GOT3 (cell line): Measurements from ENCODE around the gene ATG7.
A peak's percentile ranks its signal among the peaks of the same experiment; 100 is the strongest.

Source experiments
- DNase-seq: peaks from one replicate; lab custom pipeline; 2025; ENCODE audit warnings: mixed read lengths; lab: John Stamatoyannopoulos, UW

Gene ATG7

GRCh38 chr3:11555881-11556633, 283.9 kb downstream of the ATG7 start:
- DNase-seq, result no peak

GRCh38 chr3:11556851-11557644, 284.9 kb downstream of the ATG7 start:
- no peak for DNase-seq

DNA sequence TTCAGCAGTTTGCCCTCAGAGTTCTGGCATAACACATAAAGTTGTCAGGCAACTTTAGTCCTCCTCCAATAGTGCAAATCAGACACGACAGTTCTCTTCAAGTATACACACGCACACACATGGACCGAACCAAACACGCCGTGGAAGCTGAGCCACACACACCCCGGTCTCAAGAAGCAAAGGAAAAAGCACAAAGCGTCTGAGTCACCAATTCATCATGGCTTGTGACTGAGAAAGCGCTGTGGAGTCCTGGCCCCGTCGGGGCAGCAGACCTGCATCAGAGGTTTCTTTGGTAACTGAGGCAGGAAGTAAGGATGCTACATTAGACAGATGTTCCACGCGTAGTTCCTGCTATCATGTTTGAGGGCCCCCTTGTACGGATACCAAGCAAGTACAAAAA, 285.8 kb downstream of the ATG7 start:
- DNase-seq, result no peak

DNA sequence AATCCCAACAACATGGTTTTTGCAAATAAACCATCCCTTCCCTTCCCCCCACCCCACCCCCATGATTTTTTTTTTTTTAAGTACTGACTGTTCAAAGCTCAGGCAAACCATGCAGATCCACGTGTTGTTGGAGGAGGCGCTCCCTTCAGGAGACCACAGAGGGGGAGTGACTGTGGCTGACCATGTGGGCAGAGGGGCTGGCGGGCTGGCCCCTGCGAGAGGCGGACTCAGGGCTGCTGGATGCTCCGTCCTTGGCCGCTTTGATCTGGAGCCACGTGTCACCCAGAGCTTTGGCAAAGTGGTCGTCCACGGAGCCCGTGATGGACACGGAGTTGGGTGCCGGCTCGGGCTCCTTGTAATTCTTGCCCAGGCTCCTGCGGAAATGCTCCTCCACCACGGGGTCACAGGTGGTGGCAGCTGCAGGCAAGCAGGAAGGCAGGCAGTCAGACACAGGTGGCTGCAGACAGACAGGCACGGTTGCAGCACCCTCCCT, 286.3 kb downstream of the ATG7 start:
- DNase-seq, result no peak

GRCh38 chr3:11558918-11559815, 287.0 kb downstream of the ATG7 start:
- no peak for DNase-seq

DNA sequence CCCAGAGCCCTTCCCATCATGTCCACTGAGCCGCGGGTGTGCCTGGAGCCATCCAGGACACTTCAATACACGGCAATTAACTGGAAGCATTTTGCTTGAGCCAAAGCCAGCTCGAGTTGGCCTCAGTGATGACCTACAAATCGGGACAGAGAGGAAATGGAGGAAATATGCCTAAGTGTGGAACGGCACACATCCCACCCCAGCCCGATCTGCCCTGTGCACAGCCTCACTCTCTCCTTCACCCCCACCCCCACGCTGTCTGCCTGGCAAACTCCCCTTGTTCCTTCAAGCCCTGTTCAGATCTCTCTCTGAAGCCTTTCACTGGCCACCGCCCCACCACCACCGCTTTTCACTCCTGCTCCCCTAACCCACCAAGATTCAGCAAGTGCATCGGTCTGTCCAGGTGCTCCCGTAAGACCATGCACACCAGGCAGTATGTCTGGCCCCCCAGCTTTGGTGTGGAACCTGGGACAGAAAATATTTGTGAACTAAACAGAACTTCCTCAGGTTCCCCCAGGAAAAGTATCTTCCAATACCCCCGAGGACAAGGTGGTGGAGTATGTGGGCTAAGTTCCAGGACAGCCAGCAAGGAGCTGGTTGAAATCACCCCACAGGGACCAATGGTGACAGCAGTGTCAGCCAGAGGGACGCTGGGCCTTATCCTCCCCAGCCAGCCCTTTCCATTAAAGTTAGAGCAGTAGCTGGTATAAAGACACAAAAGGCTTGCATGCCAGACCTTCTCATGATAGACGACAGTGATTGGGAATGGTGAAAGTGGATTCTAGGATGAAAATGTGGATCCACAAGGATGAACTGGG, 287.8 kb downstream of the ATG7 start:
- no peak for DNase-seq

DNA sequence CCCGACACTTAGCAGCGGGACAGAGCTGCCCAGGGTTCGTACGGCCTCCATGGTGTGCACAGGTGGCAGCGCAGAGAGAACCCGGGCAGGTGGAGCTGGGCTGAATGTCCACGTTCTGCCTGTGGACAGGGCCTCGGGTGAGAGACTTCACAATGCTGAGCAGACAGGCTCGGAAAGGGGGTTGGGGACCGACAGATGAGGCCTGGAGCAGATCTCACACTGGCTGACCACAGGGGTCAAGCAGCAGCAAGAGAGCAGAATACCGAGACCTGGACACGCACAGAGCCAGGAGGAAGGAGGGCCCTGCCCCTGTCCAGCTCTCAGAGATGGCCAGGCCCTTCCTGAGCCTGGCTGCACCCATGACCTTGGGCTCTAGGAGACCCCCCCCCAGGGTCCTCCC, 288.5 kb downstream of the ATG7 start:
- no peak for DNase-seq

DNA sequence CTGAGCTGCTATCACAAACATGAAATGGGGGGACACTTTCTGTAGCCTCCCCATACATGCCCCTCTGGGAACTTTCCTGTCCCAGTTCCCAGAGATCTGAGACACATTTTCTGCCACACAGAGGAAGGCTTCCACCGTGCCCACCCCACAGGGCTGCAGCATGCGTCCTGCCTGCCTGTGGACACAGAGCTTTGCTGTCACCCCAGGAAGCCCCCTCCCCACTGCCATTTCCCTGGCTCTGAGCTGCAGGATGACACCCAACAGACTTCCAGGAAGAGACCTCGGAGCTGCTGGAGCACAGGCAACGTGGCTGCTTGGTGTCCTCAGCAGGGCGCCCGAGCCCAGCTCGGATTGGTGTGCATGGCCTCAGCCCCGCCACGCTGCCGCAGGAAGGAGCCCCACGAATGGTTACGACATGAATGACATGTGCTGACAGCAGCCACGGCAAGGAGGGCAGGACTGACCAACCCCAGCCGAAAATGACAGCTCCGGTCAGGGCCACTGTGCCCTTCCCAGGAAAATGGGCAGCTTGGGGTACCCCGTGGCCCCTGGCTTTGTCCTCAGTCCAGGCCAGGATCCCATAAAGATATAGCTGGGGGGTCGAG, 290.2 kb downstream of the ATG7 start:
- no peak for DNase-seq

- no peak for DNase-seq
Measured at GRCh38 chr3:11563159-11563864, 291.1 kb downstream of the ATG7 start.

DNA sequence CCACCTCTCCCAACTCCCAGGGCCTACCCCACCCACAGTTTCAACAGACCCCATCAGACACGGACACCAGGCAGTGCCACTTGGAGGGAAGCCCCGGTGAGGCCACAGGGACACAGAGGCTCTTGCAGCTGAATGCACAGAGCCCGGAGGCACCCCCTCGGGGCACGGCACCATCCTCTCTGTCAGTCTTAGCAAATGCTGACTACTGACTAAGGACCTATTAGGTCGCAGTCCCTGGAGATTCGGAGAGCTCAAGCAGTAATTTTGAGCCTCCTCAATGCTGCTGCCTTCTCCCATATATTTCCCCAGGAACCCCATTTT, 291.6 kb downstream of the ATG7 start:
- no peak for DNase-seq

DNA sequence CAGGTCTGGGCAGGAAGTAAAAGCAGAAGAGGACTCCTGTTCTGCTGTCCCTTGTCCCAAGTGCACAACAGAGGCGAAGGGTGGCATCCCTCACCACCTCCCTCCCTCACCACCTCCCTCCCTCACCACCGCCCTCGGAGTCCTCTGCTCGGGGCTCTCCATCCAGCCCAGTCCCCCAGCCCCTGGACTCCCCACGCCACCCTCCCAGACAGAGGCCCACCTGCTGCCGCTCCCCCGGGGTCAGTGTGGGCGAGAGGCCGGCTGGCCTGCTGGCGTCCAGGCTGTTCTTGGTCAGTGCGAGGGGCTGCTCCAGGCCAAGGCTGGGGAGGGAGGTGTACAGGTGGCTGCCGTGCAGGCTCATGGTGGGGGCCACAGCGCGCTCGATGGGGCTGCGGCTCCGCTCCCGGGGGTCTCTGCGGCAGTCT, 292.4 kb downstream of the ATG7 start:
- DNase-seq, result no peak

- no peak for DNase-seq
Measured at GRCh38 chr3:11565072-11565471, 292.9 kb downstream of the ATG7 start.

GRCh38 chr3:11565492-11565891, 293.3 kb downstream of the ATG7 start:
- DNase-seq, result no peak

GRCh38 chr3:11565932-11566331, 293.7 kb downstream of the ATG7 start:
- DNase-seq, result no peak

DNA sequence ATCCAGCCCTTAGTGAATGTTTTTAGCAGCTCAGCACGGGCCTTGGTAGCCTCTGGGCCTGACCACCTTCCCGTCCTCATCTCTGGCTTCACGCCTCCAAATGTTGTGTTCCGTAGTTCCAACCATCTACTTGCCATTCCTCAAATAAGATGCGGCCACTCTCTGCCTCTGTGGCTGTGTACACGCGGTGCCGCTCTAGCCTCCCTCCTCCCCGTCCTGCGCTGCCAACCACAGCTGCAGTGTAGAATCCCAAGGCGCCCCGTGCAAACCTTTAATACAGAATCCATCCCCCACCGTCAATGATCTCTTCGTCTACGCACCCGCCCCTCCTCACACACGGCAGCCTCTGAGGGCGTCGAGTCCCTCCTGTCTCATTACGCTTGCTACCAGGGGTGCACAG, 294.3 kb downstream of the ATG7 start:
- DNase-seq, result no peak

DNA sequence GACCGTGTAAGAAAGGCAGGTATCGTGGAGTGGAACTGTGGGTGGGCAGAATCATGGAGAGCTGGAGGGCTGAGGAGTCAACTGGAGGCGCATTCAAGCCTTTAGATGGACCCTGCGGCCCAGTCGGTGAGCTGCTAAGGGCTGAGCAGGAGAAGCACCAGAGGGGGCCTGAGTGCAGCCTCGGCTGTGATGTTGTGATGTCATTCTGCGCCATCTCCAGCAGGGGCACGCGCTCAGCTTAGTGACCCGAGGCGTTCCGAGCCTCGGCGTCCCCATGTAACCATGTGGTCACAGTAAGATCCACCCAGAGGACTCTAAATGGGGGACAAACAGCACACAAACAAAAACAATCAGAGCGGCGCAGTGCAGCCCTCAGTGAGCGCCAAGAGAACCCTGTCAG, 294.7 kb downstream of the ATG7 start:
- DNase-seq, result no peak

DNA sequence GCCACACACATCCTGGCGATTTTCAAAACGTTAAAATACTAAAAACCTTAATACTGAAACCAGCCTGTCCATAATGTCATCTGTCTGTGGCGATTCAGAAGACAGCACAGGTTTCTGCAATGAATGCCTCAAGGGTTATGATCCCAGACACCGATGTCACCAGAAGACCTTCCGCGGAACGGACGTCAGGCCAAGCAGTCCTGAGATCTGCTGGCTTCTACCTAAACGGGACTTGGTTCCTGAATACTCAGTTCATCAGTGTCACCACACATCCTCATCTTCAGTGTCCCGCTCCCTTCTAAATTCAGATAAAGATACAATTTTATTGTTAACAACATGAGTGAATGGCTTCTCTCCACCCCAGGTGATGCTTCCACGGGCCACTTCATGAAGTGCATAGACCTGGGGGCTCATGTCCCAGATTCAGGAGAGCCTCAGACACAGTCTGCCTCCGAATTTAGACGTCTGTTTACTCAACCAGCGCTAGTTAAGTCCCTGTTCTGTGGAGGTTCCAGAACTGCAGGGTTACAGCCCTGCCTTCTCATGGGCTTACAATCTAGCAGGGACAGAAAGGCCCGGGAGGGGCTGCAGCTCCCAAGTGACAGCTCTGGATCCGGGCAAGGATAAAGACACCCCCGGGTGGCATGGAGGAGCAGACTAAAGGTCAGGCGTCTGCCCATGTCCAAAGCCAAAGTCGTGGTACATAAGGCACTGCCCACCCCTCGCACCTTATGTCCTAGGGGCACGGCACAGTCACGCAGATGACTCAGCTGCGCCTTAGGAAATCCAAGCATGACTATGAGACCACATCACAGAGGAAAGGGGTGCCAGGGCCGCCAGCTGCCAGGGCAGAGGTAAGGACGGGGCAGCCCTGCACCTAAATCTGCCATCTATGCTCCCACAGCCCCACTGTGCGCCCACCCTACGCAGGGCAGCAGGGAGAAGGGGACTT, 295.6 kb downstream of the ATG7 start:
- peak; percentile 46 for DNase-seq

DNA sequence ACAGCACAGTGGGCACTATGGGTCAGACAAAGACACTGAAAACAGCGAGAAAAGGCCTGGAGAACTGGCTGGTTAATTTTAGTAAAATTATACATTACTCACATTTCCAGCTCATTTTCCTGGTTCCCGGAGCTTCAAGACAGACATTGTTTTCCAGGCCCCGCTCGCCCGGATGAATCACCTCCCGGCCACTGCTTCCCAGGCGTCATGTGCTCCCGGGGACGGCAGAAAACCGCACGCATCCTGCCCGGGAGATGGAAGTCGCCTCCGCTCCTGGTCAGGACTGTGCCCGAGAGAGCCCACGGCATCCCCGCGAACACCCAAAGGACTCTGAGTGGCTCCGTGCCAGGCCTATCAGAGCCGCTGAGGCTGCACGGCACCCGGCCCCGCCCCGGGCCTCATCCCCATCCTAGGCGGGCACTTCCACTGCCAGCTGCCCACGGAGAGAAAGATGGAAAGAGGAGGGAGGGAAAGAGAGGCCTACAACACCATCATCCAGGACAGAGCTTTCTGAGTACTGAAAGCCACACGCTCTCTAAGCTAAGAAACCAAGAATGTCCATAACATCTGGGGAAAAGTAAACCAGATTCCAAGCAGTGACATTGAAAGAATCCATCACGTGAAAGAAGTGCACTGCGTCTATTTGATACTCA, 296.4 kb downstream of the ATG7 start:
- DNase-seq, result peak; percentile 67
